Pons (tissue), 1 donor: Measurements from ENCODE around the gene P2RY6.
"Not testable (repeated sequence)": the region's sequence is repeated elsewhere in the genome, so short reads cannot be mapped to it uniquely, and the experiment has no call there.

Experiments used
- DNase-seq: peaks from one replicate; pipeline ENCODE4 v3.0.0-alpha.2; 2016; ENCODE audit warnings: low spot score

Gene P2RY6

DNA sequence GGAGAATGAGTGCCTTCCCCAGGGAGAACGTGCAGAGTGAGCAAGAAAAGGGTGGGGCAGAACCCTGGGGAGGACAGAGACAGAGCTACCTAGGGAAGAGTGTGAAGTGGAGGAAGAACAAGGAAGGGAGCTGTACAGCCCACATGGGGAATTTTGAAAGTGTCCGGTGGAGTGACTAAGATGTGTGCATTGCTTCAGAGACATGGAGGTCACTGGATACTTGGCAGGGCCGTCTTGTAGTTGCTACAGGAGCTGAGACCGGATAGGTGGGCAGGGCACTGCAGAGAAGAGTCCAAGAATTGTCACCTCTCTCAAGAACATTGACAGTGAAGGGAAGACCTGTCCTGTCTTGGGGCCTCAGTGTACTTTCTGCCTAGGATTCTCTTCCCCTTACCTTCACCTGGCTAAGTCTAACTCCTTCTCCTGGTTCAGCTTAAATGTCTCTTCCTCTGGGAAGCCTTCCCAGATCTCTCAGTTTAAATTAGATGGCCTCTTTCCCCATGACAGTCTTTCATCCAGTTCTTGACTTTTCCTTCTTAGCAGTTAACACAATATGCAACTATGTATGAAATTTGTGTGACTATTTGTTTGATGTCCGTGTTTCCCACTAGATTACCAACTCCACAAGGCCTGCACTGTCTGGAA is 9.2 kb upstream of the P2RY6 start:
- DNase-seq, result no peak

GRCh38 chr11:73263640-73264039 is 8.5 kb upstream of the P2RY6 start:
- no peak for DNase-seq

DNA sequence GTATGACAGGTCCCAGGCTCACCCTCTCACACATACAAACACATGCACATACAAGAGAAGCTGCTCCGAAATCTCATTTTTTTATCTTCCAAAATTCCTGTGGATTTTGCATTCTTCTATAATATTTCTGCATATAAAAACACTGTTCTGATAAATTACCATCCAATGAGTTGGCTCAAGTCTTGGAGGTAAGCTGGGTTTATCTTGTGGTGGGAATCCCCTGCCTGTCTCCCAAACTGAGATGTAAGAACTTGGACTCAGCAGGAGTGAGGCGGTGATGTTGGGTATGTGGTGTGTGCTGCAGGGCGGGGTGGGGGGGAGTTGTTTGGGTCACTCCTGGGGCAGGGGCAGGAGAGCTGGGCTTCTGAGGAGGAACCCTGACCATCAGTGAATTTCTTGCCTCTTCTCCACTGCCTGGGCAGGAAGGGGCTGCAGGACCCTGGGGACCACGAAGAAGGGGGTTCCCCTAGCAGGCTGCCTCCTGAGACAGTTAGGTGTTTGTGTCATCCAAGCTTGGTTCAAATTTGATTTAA is 6.8 kb upstream of the P2RY6 start:
- no peak for DNase-seq

DNA sequence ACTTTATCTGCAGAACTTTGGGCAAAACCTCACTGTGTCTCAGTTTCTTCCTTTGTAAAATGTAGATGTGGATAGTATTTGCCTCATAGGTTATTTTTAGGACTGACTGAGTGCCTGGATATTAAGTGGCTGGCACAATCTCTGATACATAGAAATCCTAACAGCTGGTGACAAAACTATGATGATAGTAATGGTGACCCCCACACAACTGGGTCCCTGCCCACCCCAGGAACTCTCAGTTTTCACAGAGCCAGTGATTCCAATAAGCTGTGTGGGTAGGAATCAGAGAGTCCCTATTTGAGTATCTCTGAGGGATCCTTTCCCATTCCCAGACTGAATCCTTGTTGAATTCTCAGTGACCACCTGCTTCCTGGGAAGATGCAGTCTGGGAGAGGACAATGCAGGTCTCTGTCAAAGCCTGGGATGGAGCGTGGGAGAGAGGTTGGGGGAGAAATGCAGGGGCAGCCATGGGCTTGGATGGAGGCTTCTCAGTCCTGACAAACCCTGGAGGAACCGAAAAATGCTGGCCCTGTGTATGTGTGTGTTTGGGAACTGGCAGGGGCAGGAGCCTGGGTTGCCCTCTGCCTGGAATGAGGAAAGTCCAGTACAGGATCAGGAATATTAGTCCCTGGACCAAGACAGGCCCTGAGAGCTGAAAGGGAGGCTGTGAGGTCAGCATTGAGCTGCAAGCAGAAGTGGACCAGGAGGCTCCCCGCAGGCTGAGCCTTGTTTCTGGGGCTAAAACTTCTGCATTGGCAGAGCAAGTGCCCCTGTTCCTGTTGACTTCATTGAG is 6.1 kb upstream of the P2RY6 start:
- DNase-seq, result no peak

GRCh38 chr11:73266646-73267020 is 5.5 kb upstream of the P2RY6 start:
- DNase-seq, result no peak

GRCh38 chr11:73267122-73267846 is 4.9 kb upstream of the P2RY6 start:
- no peak for DNase-seq

GRCh38 chr11:73267906-73268540 is 4.1 kb upstream of the P2RY6 start:
- no peak for DNase-seq

- DNase-seq, result no peak
Measured at GRCh38 chr11:73268671-73269271, 3.4 kb upstream of the P2RY6 start.

DNA sequence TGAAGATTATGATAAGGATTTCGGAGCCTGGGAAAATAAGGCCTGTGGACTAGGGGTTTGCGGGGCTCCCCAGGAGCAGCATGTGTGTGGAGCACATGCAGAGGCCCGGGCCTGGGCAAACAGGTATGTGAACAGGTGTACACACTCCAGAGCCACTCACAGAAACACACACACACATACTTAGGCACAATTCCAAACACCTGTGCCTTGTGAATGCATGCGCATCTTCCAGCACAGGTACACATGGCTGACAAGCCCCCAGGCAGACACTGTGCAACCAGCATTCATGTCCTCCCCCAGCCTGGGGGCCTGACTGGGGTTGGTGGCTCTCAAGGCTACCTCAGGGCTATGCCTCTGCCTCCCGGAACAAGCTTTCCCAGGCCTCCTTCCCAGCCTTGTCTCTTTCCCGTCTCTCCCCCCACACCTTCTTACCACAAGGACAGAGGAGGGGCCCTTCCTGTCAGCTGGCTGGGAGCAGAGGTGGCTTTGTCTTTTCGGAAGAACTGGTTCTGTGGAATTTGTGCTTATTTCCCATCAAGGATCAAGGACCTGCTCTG is 2.6 kb upstream of the P2RY6 start:
- DNase-seq, result no peak

DNA sequence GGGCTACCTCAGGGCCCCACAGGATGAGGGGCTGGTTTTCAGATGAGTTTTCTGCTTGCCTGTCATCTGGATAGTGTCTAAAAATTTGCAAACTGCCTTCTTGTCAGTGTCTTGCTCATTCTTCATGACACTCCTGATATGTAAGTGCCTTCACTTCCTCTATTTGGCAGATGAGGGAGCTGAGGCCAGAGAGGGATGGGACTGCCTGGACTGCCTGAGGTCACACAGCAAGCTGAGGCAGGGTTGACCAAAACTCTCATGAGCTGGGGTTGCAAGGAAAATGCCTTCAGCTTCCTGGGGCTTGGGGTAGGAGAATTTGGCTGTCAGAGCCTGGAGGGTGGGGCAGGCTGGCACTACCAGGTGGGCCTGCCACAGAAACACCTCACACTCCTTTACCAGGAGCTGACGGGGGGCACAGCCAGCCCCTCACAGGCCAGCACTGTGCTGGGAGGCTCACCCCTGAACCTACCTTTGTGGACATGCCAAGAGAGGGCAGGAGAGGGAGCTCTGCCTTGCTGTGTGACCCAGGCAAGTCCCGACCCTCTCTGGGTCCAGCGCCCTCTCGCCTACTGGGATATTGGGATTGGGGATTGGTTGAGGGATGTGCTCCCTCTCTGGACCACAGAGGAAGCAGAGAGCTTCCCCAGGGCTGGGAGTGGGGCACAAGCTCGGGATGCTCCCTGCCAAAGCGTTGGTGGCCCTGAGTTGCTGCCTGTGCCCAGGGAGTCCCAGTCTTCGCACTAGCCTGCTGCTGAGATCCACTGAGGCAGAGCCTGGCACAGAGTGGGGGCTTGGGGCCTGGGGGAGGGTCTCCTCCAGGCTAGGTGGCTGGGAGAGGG is 1.9 kb upstream of the P2RY6 start:
- DNase-seq, result no peak

DNA sequence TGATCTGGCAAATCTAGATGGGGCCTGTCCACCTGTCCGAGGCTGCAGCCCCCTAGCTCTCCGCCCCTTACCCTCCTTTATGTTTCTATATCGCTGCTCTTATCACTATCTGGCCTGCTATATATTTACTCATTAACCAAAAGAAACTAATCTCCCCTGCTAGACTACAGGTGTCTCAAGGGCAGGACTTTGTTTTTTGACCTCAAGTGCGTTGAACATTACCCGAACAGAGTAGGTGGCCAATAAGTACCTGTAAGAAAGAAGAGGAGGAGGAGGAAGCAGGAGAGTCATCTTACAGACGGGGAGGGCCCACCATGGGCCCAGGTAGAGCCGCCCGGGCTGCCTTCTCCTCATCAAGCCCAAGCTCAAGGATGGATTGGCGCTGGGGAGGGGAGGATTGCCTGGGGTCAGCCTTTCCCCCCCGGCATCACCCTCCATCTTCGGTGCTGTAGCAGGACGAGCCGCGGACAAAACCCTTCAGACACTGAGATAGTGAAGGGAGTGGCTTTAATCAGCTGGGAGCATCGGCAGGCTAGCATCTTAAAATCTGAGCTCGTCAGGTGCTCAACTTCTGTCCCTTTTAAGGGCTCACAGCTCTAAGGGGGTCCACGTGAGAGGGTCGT is 1.2 kb upstream of the P2RY6 start:
- DNase-seq, result no peak

DNA sequence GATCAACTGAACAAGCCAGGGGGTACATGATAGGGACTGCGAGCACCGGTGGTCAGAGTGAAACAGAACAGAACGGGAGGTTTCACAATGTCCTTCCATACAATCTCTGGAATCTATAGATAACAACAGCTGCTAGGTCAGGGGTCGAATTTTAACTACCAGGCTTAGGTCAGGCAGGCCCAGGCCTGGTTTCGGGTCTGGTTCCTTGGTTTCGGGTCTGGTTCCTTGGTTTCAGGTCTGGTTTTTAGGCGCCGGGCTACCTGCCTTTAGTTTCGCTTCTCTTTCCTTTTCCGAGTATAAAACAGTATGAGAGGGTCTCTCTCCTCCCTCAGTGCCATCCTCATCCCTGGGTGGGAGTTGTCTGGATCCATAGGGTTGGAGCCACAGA is 666 bp upstream of the P2RY6 start:
- not testable (repeated sequence) for DNase-seq

DNA sequence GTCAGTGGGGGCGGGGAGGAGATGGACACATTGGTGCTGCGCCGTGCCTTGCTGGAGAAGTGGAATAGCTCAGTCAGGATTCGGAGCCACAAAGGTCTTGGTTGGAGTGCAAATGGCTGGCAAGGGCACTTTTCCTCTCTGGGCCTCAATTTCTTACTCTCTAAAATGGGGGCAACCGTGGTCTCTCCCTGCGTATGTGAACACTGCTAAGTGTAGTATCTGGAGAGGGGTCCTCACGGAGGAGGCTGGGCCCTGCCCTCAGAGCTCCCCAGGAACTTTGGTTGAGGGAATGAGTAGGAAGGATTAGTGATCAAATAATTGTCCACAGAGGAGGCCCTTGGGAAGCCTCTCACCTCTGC is 521 bp downstream of the P2RY6 start:
- DNase-seq, result no peak

GRCh38 chr11:73273222-73273895 is 1.2 kb downstream of the P2RY6 start:
- DNase-seq, result no peak

DNA sequence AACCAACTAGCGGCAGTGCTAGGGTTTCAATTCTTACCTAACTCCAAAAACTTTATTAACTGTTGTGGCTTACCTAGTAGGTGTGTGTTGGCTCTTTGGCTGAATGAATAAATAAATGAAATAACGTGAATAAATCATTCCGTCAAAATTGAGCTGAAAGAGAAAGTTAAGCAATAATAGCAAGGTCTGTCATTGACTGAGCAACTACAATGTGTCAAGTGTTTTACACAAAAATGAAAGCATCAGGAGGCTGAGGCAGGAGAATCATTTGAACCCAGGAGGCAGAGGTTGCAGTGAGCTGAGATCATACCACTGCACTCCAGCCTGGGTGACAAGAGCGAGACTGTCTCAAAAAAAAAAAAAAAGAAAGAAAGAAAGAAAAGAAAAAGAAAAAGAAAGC is 2.1 kb downstream of the P2RY6 start:
- not testable (repeated sequence) for DNase-seq

DNA sequence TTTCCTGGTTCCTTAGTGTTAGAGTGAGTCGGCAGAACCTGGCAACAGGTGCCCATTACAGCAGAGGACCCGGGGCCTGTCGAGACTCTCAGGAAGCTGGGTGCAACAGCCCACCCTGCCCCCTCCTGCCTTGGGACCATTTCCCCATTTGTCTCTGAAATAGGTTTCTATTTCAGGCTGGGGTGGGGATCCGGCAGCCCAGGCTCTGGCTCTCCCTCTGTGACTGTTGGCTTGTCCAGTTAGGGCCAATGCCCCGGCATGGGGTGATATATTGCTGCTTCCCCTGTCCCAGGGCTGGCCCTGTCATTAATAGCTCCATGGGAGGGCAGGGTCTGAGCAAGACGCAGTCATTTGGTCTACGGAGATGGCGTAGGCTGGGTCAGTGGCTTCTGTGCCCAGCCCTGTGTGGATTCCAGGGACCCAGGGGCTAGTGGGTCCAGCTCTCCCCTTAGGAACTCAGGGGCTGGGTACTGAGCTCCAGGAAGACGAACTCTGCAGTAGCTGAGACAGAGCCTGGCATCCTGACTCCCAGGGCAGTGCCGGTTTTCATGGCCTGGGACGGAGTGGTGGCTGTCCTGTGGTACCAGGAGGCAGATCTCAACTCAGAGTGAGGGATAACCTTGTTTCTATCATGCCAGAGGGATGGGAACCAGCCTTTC is 2.7 kb downstream of the P2RY6 start:
- no peak for DNase-seq

DNA sequence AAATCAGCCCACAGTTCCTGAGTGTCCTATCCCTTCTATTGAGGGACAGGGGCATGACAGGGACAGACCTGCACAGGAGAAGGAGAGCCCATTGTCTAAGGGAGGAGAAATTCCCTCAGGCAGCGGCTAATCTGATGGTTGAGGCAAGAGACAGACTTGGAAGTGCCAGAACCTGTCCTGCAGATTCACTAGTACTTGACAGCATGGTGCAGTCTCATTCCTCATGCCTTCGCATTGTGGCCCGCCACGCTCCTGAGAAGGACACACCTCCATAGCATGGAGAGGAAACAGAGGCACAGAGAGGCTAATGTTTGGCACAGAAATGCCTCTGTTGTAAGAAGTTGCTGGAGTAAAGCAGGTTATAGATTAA is 3.2 kb downstream of the P2RY6 start:
- no peak for DNase-seq

DNA sequence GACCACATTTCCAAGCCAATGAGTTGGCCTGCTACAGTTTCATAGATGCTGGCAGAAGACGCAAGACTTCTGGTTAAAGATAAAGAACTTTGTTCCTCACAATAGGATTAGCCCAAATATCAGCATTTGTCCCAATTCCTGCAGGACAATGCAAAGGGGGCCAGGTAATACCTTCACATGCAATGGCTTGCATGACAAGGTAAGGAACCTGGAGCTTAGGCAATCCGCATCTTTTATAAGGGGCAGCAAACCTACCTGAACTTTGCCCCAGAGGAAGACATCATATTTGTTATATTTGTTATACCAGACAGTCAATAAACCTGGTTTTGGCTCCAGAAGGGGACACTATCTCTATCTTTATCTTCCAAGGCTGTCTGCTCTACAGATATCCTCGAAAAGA is 5.3 kb downstream of the P2RY6 start:
- no peak for DNase-seq

DNA sequence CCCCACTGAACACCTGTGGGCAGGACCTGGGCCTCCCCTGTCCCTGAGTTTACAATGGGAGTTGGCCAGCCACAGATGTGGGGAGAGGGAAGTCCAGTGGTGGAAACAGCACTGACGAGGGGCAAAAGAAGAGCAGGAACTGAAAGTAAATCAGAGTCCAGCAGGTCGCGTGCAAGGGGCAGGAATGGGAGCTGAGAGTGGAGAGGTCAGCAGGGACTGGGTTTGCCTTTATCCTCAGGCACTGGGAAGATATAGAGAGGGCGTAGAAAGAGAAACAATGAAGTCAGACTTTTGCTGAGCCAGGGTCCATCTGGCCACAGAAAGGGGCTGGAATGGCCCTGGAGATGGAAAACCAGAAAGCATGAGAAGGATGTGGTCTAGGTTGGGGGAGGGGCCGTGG is 8.5 kb downstream of the P2RY6 start:
- peak; percentile 38 for DNase-seq
